HCT116 (cell line): ENCODE data around the gene GABRR2. TPM values are rescaled to one million over a fixed set of nuclear protein-coding genes. Genes with fewer than 3 reads are reported as not detected.

Experiments
- ATAC-seq: fragments of 200-7000 bp; cut with Tn5 transposase; 2 replicates; pipeline ENCODE4 v1.9.1; 2020; ENCODE audit warnings: mild to moderate bottlenecking, moderate library complexity
- BruUV-seq: library from RNA; stranded (reverse); fragments of 400-500 nt; replicated peaks from 2 replicates; lab custom pipeline; 2021; lab: Mats Ljungman, UMichigan
- CTCF ChIA-PET: fragments of 300-600 bp; sonication (Branson Sonifier 250); formaldehyde crosslinking; loops from one replicate; lab custom pipeline; 2021; ENCODE audit warnings: antibody characterized with exemption; lab: Charles Lee
- POLR2A ChIA-PET: fragments of 300-600, 350-600 bp; sonication (Branson Sonifier 250); formaldehyde crosslinking; loops from one replicate; lab custom pipeline; 2021; ENCODE audit warnings: antibody characterized with exemption; lab: Charles Lee
- RAD21 ChIA-PET, 2 experiments: fragments of 300-600 bp; sonication (Branson Sonifier 250); formaldehyde crosslinking; loops; one replicate each; lab custom pipeline; 2023; ENCODE audit warnings: low total read pairs in 2 of 2; ENCODE audit not compliant: uncharacterized antibody in 2 of 2, unreplicated experiment in 2 of 2, low non-redundant PET in 1 of 2; lab: Charles Lee
- DNase-seq: peaks from one replicate; pipeline ENCODE4 v3.0.0-alpha.2; 2010; ENCODE audit warnings: low read depth, low spot score
- H2AFZ ChIP-seq: fragments of 200-600 bp; shearing (Covaris generic), sonication (generic); 2 replicates; pipeline ENCODE4 v1.6.1; 2017; ENCODE audit warnings: low read depth, mixed run types, mixed read lengths, antibody characterized with exemption, low read length; ENCODE audit not compliant: poor library complexity, severe bottlenecking
- H3K27ac ChIP-seq: 2 replicates; pipeline ENCODE4 v1.5.1; 2012; ENCODE audit warnings: low read depth, low read length
- H3K27me3 ChIP-seq: fragments of 200-600 bp; sonication (generic); 2 replicates; pipeline ENCODE4 v1.6.1; 2016; ENCODE audit warnings: mixed run types, low read length, mixed read lengths; ENCODE audit not compliant: insufficient read depth
- H3K36me3 ChIP-seq, 2 experiments: fragments of 200-500 bp in 1 of 2; fragments of 200-600 bp in 1 of 2; sonication (Bioruptor generic) in 1 of 2; sonication (generic) in 1 of 2; 2 replicates each; pipeline versions ENCODE4 v1.5.1 to v1.6.1; 2014 to 2016; ENCODE audit warnings: low read length in 2 of 2, inconsistent platforms in 1 of 2, mixed read lengths in 1 of 2, mixed run types in 1 of 2; ENCODE audit not compliant: insufficient read depth in 2 of 2, control insufficient read depth in 1 of 2
- H3K4me1 ChIP-seq, 2 experiments: fragments of 200-600 bp in 1 of 2; sonication (generic) in 1 of 2; 2 replicates each; pipeline versions ENCODE4 v1.5.1 to v1.6.1; 2012 to 2017; ENCODE audit warnings: low read length in 2 of 2, inconsistent platforms in 1 of 2, mild to moderate bottlenecking in 1 of 2, mixed read lengths in 1 of 2, mixed run types in 1 of 2, moderate library complexity in 1 of 2; ENCODE audit not compliant: insufficient read depth in 2 of 2, control insufficient read depth in 1 of 2
- H3K4me2 ChIP-seq: fragments of 200-600 bp; sonication (generic); 2 replicates; pipeline ENCODE4 v1.6.1; 2017; ENCODE audit warnings: mixed run types, low read length, mixed read lengths
- H3K4me3 ChIP-seq, 2 experiments: fragments of 200-600 bp in 1 of 2; sonication (generic) in 1 of 2; replicated peaks in 1 of 2; 2 replicates each; pipeline ENCODE4 v1.5.1; 2011 to 2016; ENCODE audit warnings: low read length in 2 of 2, control low read depth in 1 of 2, low read depth in 1 of 2, mild to moderate bottlenecking in 1 of 2, mixed read lengths in 1 of 2, mixed run types in 1 of 2
- H3K79me2 ChIP-seq: fragments of 200-600 bp; sonication (generic); 2 replicates; pipeline ENCODE4 v1.6.1; 2017; ENCODE audit warnings: mild to moderate bottlenecking, mixed run types, low read length, moderate library complexity, mixed read lengths; ENCODE audit not compliant: insufficient read depth
- H3K9ac ChIP-seq: fragments of 200-600 bp; sonication (generic); 2 replicates; pipeline ENCODE4 v1.6.1; 2016; ENCODE audit warnings: low read length, mixed read lengths
- H3K9me2 ChIP-seq: fragments of 200-600 bp; sonication (generic), shearing (Covaris generic); 2 replicates; pipeline ENCODE4 v1.6.1; 2017; ENCODE audit warnings: mixed run types, mild to moderate bottlenecking, moderate library complexity; ENCODE audit not compliant: insufficient read depth
- H3K9me3 ChIP-seq, 2 experiments: fragments of 200-500 bp in 1 of 2; fragments of 200-600 bp in 1 of 2; sonication (Bioruptor generic) in 1 of 2; sonication (generic) in 1 of 2; 2 replicates each; pipeline ENCODE4 v1.6.1; 2014 to 2017; ENCODE audit warnings: low read length in 2 of 2, mixed read lengths in 2 of 2, inconsistent platforms in 1 of 2, low read depth in 1 of 2, mild to moderate bottlenecking in 1 of 2, mixed run types in 1 of 2, moderate library complexity in 1 of 2; ENCODE audit not compliant: control insufficient read depth in 1 of 2, insufficient read depth in 1 of 2
- H4K20me1 ChIP-seq: fragments of 200-600 bp; sonication (generic), shearing (Covaris generic); 2 replicates; pipeline ENCODE4 v1.6.1; 2017; ENCODE audit warnings: mixed run types, mild to moderate bottlenecking, moderate library complexity; ENCODE audit not compliant: insufficient read depth
- CEBPB ChIP-seq: IDR thresholded peaks from 2 replicates; pipeline ENCODE4 v1.6.1; 2012; ENCODE audit warnings: low read depth
- CTCF ChIP-seq, 3 experiments: fragments of 200-600 bp in 1 of 3; sonication (generic) in 1 of 3; IDR thresholded peaks in 2 of 3; conservative IDR thresholded peaks in 1 of 3; 2 replicates each; pipeline ENCODE4 v1.5.1; 2012 to 2017; ENCODE audit warnings: low read depth in 2 of 3, low read length in 2 of 3, antibody characterized with exemption in 1 of 3, borderline replicate concordance in 1 of 3, control low read depth in 1 of 3, mild to moderate bottlenecking in 1 of 3, mixed read lengths in 1 of 3, mixed run types in 1 of 3, moderate library complexity in 1 of 3; ENCODE audit not compliant: insufficient read depth in 1 of 3
- EGR1 ChIP-seq: IDR thresholded peaks from 2 replicates; pipeline ENCODE4 v1.6.1; 2012; ENCODE audit warnings: low read depth
- ELF1 ChIP-seq: IDR thresholded peaks from 2 replicates; pipeline ENCODE4 v1.6.1; 2012; ENCODE audit warnings: low read depth, borderline replicate concordance
- FOSL1 ChIP-seq: IDR thresholded peaks from 2 replicates; pipeline ENCODE4 v1.6.1; 2012; ENCODE audit warnings: low read depth
- JUND ChIP-seq: IDR thresholded peaks from 2 replicates; pipeline ENCODE4 v1.6.1; 2012
- RAD21 ChIP-seq: IDR thresholded peaks from 2 replicates; pipeline ENCODE4 v1.6.1; 2012; ENCODE audit warnings: low read depth, mild to moderate bottlenecking
- SIN3A ChIP-seq: IDR thresholded peaks from 2 replicates; pipeline ENCODE4 v1.6.1; 2012; ENCODE audit warnings: low read depth
- TCF7L2 ChIP-seq: IDR thresholded peaks from 2 replicates; pipeline ENCODE4 v1.7.0; 2011; ENCODE audit warnings: borderline replicate concordance, inconsistent platforms; ENCODE audit not compliant: insufficient read depth, insufficient read length; ENCODE audit errors: extremely low read depth
- ZFX ChIP-seq: fragments of 450-650 bp; IDR thresholded peaks from 2 replicates; pipeline ENCODE4 v1.6.1; 2017
- intact Hi-C: fragments of 100-400 bp; cut with micrococcal nuclease; formaldehyde crosslinking; loops from 2 replicates; pipeline ENCODE4 v1.10.0; 2022
- total RNA-seq: library from RNA; stranded (reverse); gene quantifications from one replicate; pipeline ENCODE4 v1.2.1, GENCODE V29; 2021; ENCODE audit not compliant: unreplicated experiment
- TF ChIP-seq, protein P1 (sequence below): IDR thresholded peaks from 2 replicates; pipeline ENCODE4 v1.6.1; 2012
- TF ChIP-seq, protein P2 (sequence below): IDR thresholded peaks from 2 replicates; pipeline ENCODE4 v1.6.1; 2012
- TF ChIP-seq, protein P3 (sequence below): IDR thresholded peaks from 2 replicates; pipeline ENCODE4 v1.6.1; 2011; ENCODE audit warnings: mild to moderate bottlenecking, low read length, moderate library complexity; ENCODE audit not compliant: insufficient replicate concordance; ENCODE audit errors: extremely low read depth

GABRR2 gene
- total RNA-seq, 1 experiment from 2014 or later = 0.57 TPM

GRCh38 chr6:89320012-89320559 lies 5.0 kb upstream of the GABRR2 start:
- Histone ChIP-seq H3K27me3 (no peaks in the 10 kb centered on the region), H3K4me3 (no peak overlapping the region), H3K9ac (no peak overlapping the region), H3K9me3 (no peaks in the 10 kb centered on the region), H4K20me1 (no peaks in the 10 kb centered on the region), H3K79me2 (no peaks in the 10 kb centered on the region), H3K36me3 (no peaks in the 10 kb centered on the region), H3K4me2 (no peak overlapping the region), H3K9me2 (0 out of 2 replicates have a peak, but pooled peaks cover 3% of the 10 kb centered on the region), H3K27ac (no peak overlapping the region), H2AFZ (no peak overlapping the region), H3K4me1 (no peaks in the 10 kb centered on the region)
- intact Hi-C loops = no loop called here
- no TSS peak for BruUV-seq
- ChIA-PET POLR2A (no interaction called here), RAD21 (no interaction called here), CTCF (no interaction called here)
- TF ChIP-seq RAD21 (no peak), FOSL1 (no peak), TCF7L2 (no peak), EGR1 (no peak)
- no peak for DNase-seq
- no peak for ATAC-seq

DNA sequence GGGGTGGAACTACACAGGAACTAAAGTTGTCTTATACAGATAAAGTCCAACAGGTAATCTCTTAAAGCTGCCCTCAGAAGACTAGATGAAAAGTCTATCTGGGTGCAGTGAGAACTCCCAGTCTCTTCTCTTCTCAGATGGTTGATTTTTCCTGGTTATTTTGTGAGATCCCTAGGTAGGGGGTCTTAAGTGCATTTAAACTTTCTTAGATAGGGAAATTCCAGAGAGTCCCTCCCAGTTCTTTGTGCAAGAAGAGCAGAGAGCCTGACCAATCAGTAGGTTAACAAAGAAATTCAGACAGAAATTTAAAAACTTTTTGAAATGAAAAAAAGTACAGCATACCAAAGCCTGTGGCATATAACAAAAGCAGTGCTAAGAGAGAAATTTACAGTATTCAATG lies 2.0 kb upstream of the GABRR2 start:
- Histone ChIP-seq H3K27ac (no peak overlapping the region), H4K20me1 (no peaks in the 10 kb centered on the region), H3K9me2 (no peaks in the 10 kb centered on the region), H3K36me3 (no peaks in the 10 kb centered on the region), H3K9ac (no peak overlapping the region), H3K4me1 (peaks cover 1 to 7% of the 10 kb centered on the region in 2 experiments; a peak in 2 of 4 replicates), H3K79me2 (no peaks in the 10 kb centered on the region), H2AFZ (no peak overlapping the region), H3K9me3 (no peaks in the 10 kb centered on the region), H3K4me3 (no peak overlapping the region), H3K27me3 (no peaks in the 10 kb centered on the region), H3K4me2 (no peak overlapping the region)
- ATAC-seq (no peak), DNase-seq (no peak)
- TF ChIP-seq, protein P1, sequence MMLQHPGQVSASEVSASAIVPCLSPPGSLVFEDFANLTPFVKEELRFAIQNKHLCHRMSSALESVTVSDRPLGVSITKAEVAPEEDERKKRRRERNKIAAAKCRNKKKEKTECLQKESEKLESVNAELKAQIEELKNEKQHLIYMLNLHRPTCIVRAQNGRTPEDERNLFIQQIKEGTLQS = no peak
- TF ChIP-seq CTCF (IDR thresholded peaks at IDR 0.05 in 2 of 3, conservative IDR thresholded peaks at IDR 0.05 in 1 of 3; ENCODE audit: borderline replicate concordance in 1 of 3, insufficient read depth in 1 of 3, low read depth in 2 of 3, low read length in 2 of 3) (no peak), CEBPB (no peak), TCF7L2 (no peak), FOSL1 (no peak), JUND (no peak), SIN3A (no peak), ZFX (no peak), ELF1 (no peak)
- TF ChIP-seq, protein P2, sequence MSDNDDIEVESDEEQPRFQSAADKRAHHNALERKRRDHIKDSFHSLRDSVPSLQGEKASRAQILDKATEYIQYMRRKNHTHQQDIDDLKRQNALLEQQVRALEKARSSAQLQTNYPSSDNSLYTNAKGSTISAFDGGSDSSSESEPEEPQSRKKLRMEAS = no peak
- TF ChIP-seq, protein P3, sequence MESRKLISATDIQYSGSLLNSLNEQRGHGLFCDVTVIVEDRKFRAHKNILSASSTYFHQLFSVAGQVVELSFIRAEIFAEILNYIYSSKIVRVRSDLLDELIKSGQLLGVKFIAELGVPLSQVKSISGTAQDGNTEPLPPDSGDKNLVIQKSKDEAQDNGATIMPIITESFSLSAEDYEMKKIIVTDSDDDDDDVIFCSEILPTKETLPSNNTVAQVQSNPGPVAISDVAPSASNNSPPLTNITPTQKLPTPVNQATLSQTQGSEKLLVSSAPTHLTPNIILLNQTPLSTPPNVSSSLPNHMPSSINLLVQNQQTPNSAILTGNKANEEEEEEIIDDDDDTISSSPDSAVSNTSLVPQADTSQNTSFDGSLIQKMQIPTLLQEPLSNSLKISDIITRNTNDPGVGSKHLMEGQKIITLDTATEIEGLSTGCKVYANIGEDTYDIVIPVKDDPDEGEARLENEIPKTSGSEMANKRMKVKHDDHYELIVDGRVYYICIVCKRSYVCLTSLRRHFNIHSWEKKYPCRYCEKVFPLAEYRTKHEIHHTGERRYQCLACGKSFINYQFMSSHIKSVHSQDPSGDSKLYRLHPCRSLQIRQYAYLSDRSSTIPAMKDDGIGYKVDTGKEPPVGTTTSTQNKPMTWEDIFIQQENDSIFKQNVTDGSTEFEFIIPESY = no peak
- no TSS peak for BruUV-seq
- intact Hi-C loops = no loop called here
- ChIA-PET CTCF (no interaction called here), RAD21 (no interaction called here), POLR2A (no interaction called here)
